ENCODE data around the gene SPATA1. TPM values are rescaled to one million over a fixed set of nuclear protein-coding genes. Genes with fewer than 3 reads are reported as not detected.

Gene SPATA1
- total RNA-seq, 2 experiments from 2014 or later: 3.3 to 3.4 TPM

- Mint-ChIP-seq H3K9me3 (ENCODE audit: insufficient read depth) (no peaks in the 10 kb centered on the region), H3K4me3 (no peak overlapping the region), H3K36me3 (ENCODE audit: low read depth) (peaks cover 43% of the 10 kb centered on the region), H3K27me3 (ENCODE audit: low read depth) (no peaks in the 10 kb centered on the region), H3K4me1 (ENCODE audit: low read depth) (peaks cover 33% of the 10 kb centered on the region), H3K27ac (no peak overlapping the region)
- POLR2A ChIA-PET: interaction anchor here (4.2 kb wide), 1 partner anchor 66 kb away, joined by 88 read pairs; the partner anchor contains the start of genes GNG5 and SPATA1
- ATAC-seq (no peak), DNase-seq (no peak)
- CTCF ChIA-PET: interaction anchor here (1.1 to 4.2 kb wide), 3 partner anchors 48 to 426 kb away, joined by 3 to 16 read pairs (median 3); no protein-coding TSS in a partner anchor
Observed at GRCh38 chr1:84571150-84571535, 65.0 kb downstream of the SPATA1 start.

- ChIA-PET CTCF (interaction anchor here (0.8 to 4.2 kb wide), 19 partner anchors 8 to 432 kb away, joined by 3 to 16 read pairs (median 4); partner anchors contain the start of genes GNG5, PRKACB and SPATA1), POLR2A (interaction anchor here (0.5 to 4.2 kb wide), 33 partner anchors 8 to 702 kb away, joined by 3 to 88 read pairs (median 5); partner anchors contain the start of genes GNG5, PRKACB, RPF1 and SPATA1)
- ATAC-seq (no peak), DNase-seq (no peak)
- no peaks in the 10 kb centered on the region for H3K27me3 Mint-ChIP-seq (ENCODE audit: low read depth)
- H3K4me3 Mint-ChIP-seq: peak overlapping the region; percentile 94
- H3K4me1 Mint-ChIP-seq (ENCODE audit: low read depth): peaks cover 33% of the 10 kb centered on the region
- peak overlapping the region; percentile 99 for H3K27ac Mint-ChIP-seq
- no peaks in the 10 kb centered on the region for H3K9me3 Mint-ChIP-seq (ENCODE audit: insufficient read depth)
- peaks cover 32% of the 10 kb centered on the region for H3K36me3 Mint-ChIP-seq (ENCODE audit: low read depth)
Observed at GRCh38 chr1:84573481-84573966, 67.3 kb downstream of the SPATA1 start.

- DNase-seq: peak; percentile 90
- ChIA-PET POLR2A (interaction anchor here (0.5 to 4.2 kb wide), 40 partner anchors 9 to 702 kb away, joined by 3 to 88 read pairs (median 4); partner anchors contain the start of genes GNG5, PRKACB, RPF1 and SPATA1), CTCF (interaction anchor here (0.8 to 4.2 kb wide), 18 partner anchors 9 to 433 kb away, joined by 3 to 16 read pairs (median 4); partner anchors contain the start of genes GNG5, PRKACB and SPATA1)
- peak within 1 kb of the TSS; percentile 99 for H3K27ac Mint-ChIP-seq
- peaks cover 33% of the 10 kb centered on the region for H3K4me1 Mint-ChIP-seq (ENCODE audit: low read depth)
- ATAC-seq: peak; percentile 95
- peaks cover 28% of the 10 kb centered on the region for H3K36me3 Mint-ChIP-seq (ENCODE audit: low read depth)
- no peaks in the 10 kb centered on the region for H3K27me3 Mint-ChIP-seq (ENCODE audit: low read depth)
- peak within 1 kb of the TSS; percentile 94 for H3K4me3 Mint-ChIP-seq
- no peaks in the 10 kb centered on the region for H3K9me3 Mint-ChIP-seq (ENCODE audit: insufficient read depth)
Observed at GRCh38 chr1:84573967-84574842, 68.0 kb downstream of the SPATA1 start, which contains the start of gene CTBS. Gene CTBS (minus strand): TSS chr1:84574440. CDS start chr1:84574415, 25 bp downstream.

- peaks cover 24% of the 10 kb centered on the region for H3K36me3 Mint-ChIP-seq (ENCODE audit: low read depth)
- no peaks in the 10 kb centered on the region for H3K9me3 Mint-ChIP-seq (ENCODE audit: insufficient read depth)
- H3K4me3 Mint-ChIP-seq: peak overlapping the region; percentile 94
- ChIA-PET CTCF (interaction anchor here (1.6 to 4.2 kb wide), 5 partner anchors 10 to 132 kb away, joined by 4 to 16 read pairs (median 10); partner anchors contain the start of genes GNG5 and SPATA1), POLR2A (interaction anchor here (0.6 to 4.2 kb wide), 11 partner anchors 11 to 430 kb away, joined by 3 to 88 read pairs (median 5); partner anchors contain the start of genes GNG5, PRKACB and SPATA1)
- ATAC-seq (no peak), DNase-seq (no peak)
- peaks cover 33% of the 10 kb centered on the region for H3K4me1 Mint-ChIP-seq (ENCODE audit: low read depth)
- peak overlapping the region; percentile 99 for H3K27ac Mint-ChIP-seq
- no peaks in the 10 kb centered on the region for H3K27me3 Mint-ChIP-seq (ENCODE audit: low read depth)
Observed at GRCh38 chr1:84574936-84575335, 68.8 kb downstream of the SPATA1 start.

- ChIA-PET POLR2A (interaction anchor here (2.1 kb wide), 1 partner anchor 8 kb away, joined by 8 read pairs; the partner anchor contains the start of gene CTBS), CTCF (interaction anchor here (1.3 to 1.7 kb wide), 2 partner anchors 39 to 491 kb away, joined by 3 to 5 read pairs; no protein-coding TSS in a partner anchor)
- DNase-seq (no peak), ATAC-seq (no peak)
- H3K27me3 Mint-ChIP-seq (ENCODE audit: low read depth): peaks cover 4% of the 10 kb centered on the region
- H3K9me3 Mint-ChIP-seq (ENCODE audit: insufficient read depth): no peaks in the 10 kb centered on the region
- H3K36me3 Mint-ChIP-seq (ENCODE audit: low read depth): no peaks in the 10 kb centered on the region
- no peak overlapping the region for H3K4me3 Mint-ChIP-seq
- H3K4me1 Mint-ChIP-seq (ENCODE audit: low read depth): no peaks in the 10 kb centered on the region
- no peak overlapping the region for H3K27ac Mint-ChIP-seq
Observed at GRCh38 chr1:84581648-84582047, 75.5 kb downstream of the SPATA1 start.

GRCh38 chr1:84582802-84583587, 76.8 kb downstream of the SPATA1 start:
- no peaks in the 10 kb centered on the region for H3K36me3 Mint-ChIP-seq (ENCODE audit: low read depth)
- peaks cover 4% of the 10 kb centered on the region for H3K27me3 Mint-ChIP-seq (ENCODE audit: low read depth)
- no peak overlapping the region for H3K27ac Mint-ChIP-seq
- H3K4me3 Mint-ChIP-seq: no peak overlapping the region
- ATAC-seq: no peak
- ChIA-PET CTCF (interaction anchor here (1.1 to 1.7 kb wide), 3 partner anchors 37 to 493 kb away, joined by 3 to 5 read pairs (median 3); no protein-coding TSS in a partner anchor), POLR2A (interaction anchor here (2.1 kb wide), 1 partner anchor 9 kb away, joined by 8 read pairs; the partner anchor contains the start of gene CTBS)
- H3K9me3 Mint-ChIP-seq (ENCODE audit: insufficient read depth): no peaks in the 10 kb centered on the region
- no peaks in the 10 kb centered on the region for H3K4me1 Mint-ChIP-seq (ENCODE audit: low read depth)
- no peak for DNase-seq

- ATAC-seq: no peak
- Mint-ChIP-seq H3K4me1 (ENCODE audit: low read depth) (no peaks in the 10 kb centered on the region), H3K27me3 (ENCODE audit: low read depth) (peaks cover 4% of the 10 kb centered on the region), H3K4me3 (no peak overlapping the region), H3K36me3 (ENCODE audit: low read depth) (no peaks in the 10 kb centered on the region), H3K27ac (no peak overlapping the region), H3K9me3 (ENCODE audit: insufficient read depth) (no peaks in the 10 kb centered on the region)
- ChIA-PET CTCF (interaction anchor here (1.0 to 1.1 kb wide), 2 partner anchors 170 to 352 kb away, joined by 3 read pairs; no protein-coding TSS in a partner anchor), POLR2A (interaction anchor here (1.0 to 2.1 kb wide), 2 partner anchors 10 to 16 kb away, joined by 3 to 8 read pairs; partner anchors contain the start of gene CTBS)
- no peak for DNase-seq
Observed at GRCh38 chr1:84583648-84584047, 77.5 kb downstream of the SPATA1 start.

GRCh38 chr1:84584126-84584525, 77.9 kb downstream of the SPATA1 start:
- no peaks in the 10 kb centered on the region for H3K4me1 Mint-ChIP-seq (ENCODE audit: low read depth)
- H3K27me3 Mint-ChIP-seq (ENCODE audit: low read depth): peaks cover 4% of the 10 kb centered on the region
- H3K27ac Mint-ChIP-seq: no peak overlapping the region
- DNase-seq: no peak
- H3K9me3 Mint-ChIP-seq (ENCODE audit: insufficient read depth): no peaks in the 10 kb centered on the region
- no peak for ATAC-seq
- no peak overlapping the region for H3K4me3 Mint-ChIP-seq
- CTCF ChIA-PET: interaction anchor here (0.6 to 1.1 kb wide), 3 partner anchors 33 to 351 kb away, joined by 3 read pairs; no protein-coding TSS in a partner anchor
- POLR2A ChIA-PET: interaction anchor here (1.0 to 3.5 kb wide), 2 partner anchors 10 to 17 kb away, joined by 3 to 20 read pairs; partner anchors contain the start of gene CTBS
- H3K36me3 Mint-ChIP-seq (ENCODE audit: low read depth): no peaks in the 10 kb centered on the region

- Mint-ChIP-seq H3K27ac (peak overlapping the region; percentile 27), H3K27me3 (ENCODE audit: low read depth) (peaks cover 4% of the 10 kb centered on the region), H3K4me3 (no peak overlapping the region)
Observed at GRCh38 chr1:84585803-84586202, 79.6 kb downstream of the SPATA1 start.

GRCh38 chr1:84587099-84587498, 80.9 kb downstream of the SPATA1 start:
- Mint-ChIP-seq H3K27ac (no peak overlapping the region), H3K9me3 (ENCODE audit: insufficient read depth) (peaks cover 2% of the 10 kb centered on the region), H3K4me3 (no peak overlapping the region), H3K36me3 (ENCODE audit: low read depth) (no peaks in the 10 kb centered on the region), H3K4me1 (ENCODE audit: low read depth) (no peaks in the 10 kb centered on the region), H3K27me3 (ENCODE audit: low read depth) (peaks cover 6% of the 10 kb centered on the region)
- DNase-seq (no peak), ATAC-seq (no peak)
- ChIA-PET CTCF (no interaction called here), POLR2A (interaction anchor here (3.5 kb wide), 1 partner anchor 13 kb away, joined by 20 read pairs; the partner anchor contains the start of gene CTBS)

More at GRCh38 chr1:84585803-84586202, 79.6 kb downstream of the SPATA1 start:
- Mint-ChIP-seq H3K9me3 (ENCODE audit: insufficient read depth) (no peaks in the 10 kb centered on the region), H3K4me1 (ENCODE audit: low read depth) (no peaks in the 10 kb centered on the region), H3K36me3 (ENCODE audit: low read depth) (no peaks in the 10 kb centered on the region)
- no peak for ATAC-seq
- ChIA-PET POLR2A (interaction anchor here (3.5 kb wide), 1 partner anchor 12 kb away, joined by 20 read pairs; the partner anchor contains the start of gene CTBS), CTCF (interaction anchor here (1.3 to 1.6 kb wide), 2 partner anchors 25 to 168 kb away, joined by 4 read pairs; no protein-coding TSS in a partner anchor)
- no peak for DNase-seq

All from activated CD8-positive, alpha-beta T cell treated with anti-CD3 and anti-CD28 coated beads, Interleukin-2, amount 10 ng/mL, durations not matched to agents 7 days and 5 days (primary cell).